Right lobe of liver (tissue), 6 donors: Measurements from ENCODE around the gene PYGM. TPM values are rescaled to one million over a fixed set of nuclear protein-coding genes. Genes with fewer than 3 reads are reported as not detected.
A peak's percentile ranks its signal among the peaks of the same experiment; 100 is the strongest.

Experiments
- ATAC-seq, 4 donors: fragments of 200-7000 bp; cut with Tn5 transposase; one replicate each; pipeline ENCODE4 v1.9.1; 2020; ENCODE audit warnings: mild to moderate bottlenecking in 4 of 4, moderate library complexity in 4 of 4
- DNase-seq, 3 donors: peaks; one replicate each; pipeline ENCODE4 v3.0.0-alpha.2; 2020
- H3K27ac ChIP-seq, 3 donors: fragments of 200-600 bp; one replicate each; pipeline ENCODE4 v1.8.0; 2022
- H3K27me3 ChIP-seq, 2 donors: fragments of 200-600 bp; one replicate each; pipeline ENCODE4 v1.8.0; 2022
- H3K36me3 ChIP-seq, 4 donors: fragments of 200-600 bp; sonication (generic) in 1 of 4; one replicate each; pipeline versions ENCODE4 v1.5.1 to v1.8.0; 2017 to 2022; ENCODE audit warnings: control low read depth in 1 of 4
- H3K4me1 ChIP-seq, 4 donors: fragments of 200-600 bp; sonication (generic) in 1 of 4; one replicate each; pipeline versions ENCODE4 v1.5.1 to v1.8.0; 2017 to 2022; ENCODE audit warnings: control low read depth in 1 of 4
- H3K4me3 ChIP-seq, 3 donors: fragments of 200-600 bp; one replicate each; pipeline ENCODE4 v1.8.0; 2022
- H3K9me3 ChIP-seq, 4 donors: fragments of 200-600 bp; sonication (generic) in 1 of 4; one replicate each; pipeline versions ENCODE4 v1.5.1 to v1.8.0; 2017 to 2022; ENCODE audit warnings: control low read depth in 1 of 4
- CTCF ChIP-seq, 4 donors: fragments of 200-600 bp in 3 of 4; fragments of 450-650 bp in 1 of 4; IDR thresholded peaks; one replicate each; pipeline versions ENCODE4 v1.5.1 to v1.8.0; 2016 to 2022; ENCODE audit warnings: antibody characterized with exemption in 4 of 4, mild to moderate bottlenecking in 2 of 4
- POLR2A ChIP-seq: fragments of 450-650 bp; IDR thresholded peaks from one replicate; pipeline ENCODE4 v1.6.1; 2017; ENCODE audit warnings: antibody characterized with exemption, mild to moderate bottlenecking
- WGBS: methylation state at CpG from one replicate; pipeline ENCODE4 v1.1.6; 2018; ENCODE audit warnings: low coverage, low lambda C conversion rate; ENCODE audit not compliant: insufficient coverage; ENCODE audit errors: missing lambda C conversion rate; 5-methylcytosine and 5-hydroxymethylcytosine counted together
- intact Hi-C, 2 donors: fragments of 100-400 bp; cut with DNase I; formaldehyde crosslinking; loops; one replicate each; pipeline versions ENCODE4 v1.11.2 to v1.14.1; 2022
- total RNA-seq, 6 experiments: library from RNA; depleted of rRNA in 2 of 6; stranded (reverse); fragments of >200 nt in 2 of 6; fragmentation: NEBNext Ultra II Directional in 3 of 6; extraction: Animal tissue kit (Norgen Biotek cat#: 25700) in 3 of 6; gene quantifications; one replicate each; pipeline versions ENCODE4 v1.1.0 to v1.2.4, GENCODE V29; 2016 to 2023
- donor health status: DM: no; HTN: yes; CAD: no.
- donor health status: DM: no; HTN: no; CAD: no.
- donor health status: DM: no; HTN: no; CAD: no.
- donor health status: DM: no; HTN: yes; CAD: no.
- donor health status: DM: no; HTN: yes; CAD: no.

The PYGM gene
- total RNA-seq, 6 experiments from 2014 or later = 0.24 to 1.4 (median 0.47) TPM

DNA sequence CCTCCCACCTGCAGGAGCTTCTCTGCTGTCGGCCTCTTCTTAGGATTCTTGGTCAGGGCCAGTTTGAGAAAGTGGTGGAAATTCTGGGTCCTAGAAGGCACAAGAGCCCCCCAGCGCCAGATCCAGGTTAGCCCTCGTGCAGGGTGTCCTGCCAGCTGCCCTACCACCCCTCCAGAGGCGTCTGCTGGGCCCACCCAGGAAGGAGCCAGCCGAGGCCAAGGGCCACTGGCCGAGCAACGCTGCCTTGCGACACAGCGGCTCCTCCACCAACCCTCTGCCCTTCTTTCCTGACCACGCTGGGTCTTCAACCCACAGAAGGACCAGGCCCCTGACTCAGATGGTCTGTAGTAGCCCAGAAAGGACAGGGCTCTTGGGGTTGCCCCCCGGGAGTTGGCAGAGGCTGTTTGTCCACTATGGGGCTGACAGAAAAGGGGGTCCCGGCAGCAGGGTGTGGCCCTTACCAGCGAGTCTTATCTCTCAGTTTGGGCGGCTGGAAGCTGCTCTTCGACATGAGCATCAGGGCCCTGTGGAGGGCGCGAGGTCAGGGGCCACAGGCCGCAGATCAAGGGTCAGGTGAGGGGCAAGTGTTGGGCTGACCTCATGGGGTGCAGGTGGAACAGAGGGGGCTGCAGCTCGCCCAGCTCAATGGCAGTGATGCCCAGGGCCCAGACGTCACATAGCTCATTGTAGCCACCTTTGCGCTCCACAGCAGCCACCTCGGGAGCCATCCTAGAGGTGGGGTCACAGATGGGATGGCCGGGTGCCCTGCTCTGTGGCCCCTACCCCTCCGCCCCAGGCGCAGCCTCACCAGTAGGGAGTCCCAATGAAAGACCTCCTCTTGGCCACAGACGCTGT is 40.8 kb upstream of the PYGM start:
- 56% methylated on average over 8 of the region's 26 CpGs for WGBS
- Histone ChIP-seq H3K27me3 (no peaks in the 10 kb centered on the region), H3K27ac (no peak overlapping the region), H3K36me3 (peaks cover 0 to 14% (median under 1%) of the 10 kb centered on the region in 4 donors), H3K4me3 (no peak overlapping the region), H3K4me1 (peaks cover 0 to 10% (median 4%) of the 10 kb centered on the region in 4 donors), H3K9me3 (no peaks in the 10 kb centered on the region)
- TF ChIP-seq POLR2A (no peak), CTCF (IDR thresholded peaks at IDR 0.05) (no peak)
- ATAC-seq (no peak), DNase-seq (peak in 1 of 3 donors; percentile 58)
- intact Hi-C loops = no loop called here

DNA sequence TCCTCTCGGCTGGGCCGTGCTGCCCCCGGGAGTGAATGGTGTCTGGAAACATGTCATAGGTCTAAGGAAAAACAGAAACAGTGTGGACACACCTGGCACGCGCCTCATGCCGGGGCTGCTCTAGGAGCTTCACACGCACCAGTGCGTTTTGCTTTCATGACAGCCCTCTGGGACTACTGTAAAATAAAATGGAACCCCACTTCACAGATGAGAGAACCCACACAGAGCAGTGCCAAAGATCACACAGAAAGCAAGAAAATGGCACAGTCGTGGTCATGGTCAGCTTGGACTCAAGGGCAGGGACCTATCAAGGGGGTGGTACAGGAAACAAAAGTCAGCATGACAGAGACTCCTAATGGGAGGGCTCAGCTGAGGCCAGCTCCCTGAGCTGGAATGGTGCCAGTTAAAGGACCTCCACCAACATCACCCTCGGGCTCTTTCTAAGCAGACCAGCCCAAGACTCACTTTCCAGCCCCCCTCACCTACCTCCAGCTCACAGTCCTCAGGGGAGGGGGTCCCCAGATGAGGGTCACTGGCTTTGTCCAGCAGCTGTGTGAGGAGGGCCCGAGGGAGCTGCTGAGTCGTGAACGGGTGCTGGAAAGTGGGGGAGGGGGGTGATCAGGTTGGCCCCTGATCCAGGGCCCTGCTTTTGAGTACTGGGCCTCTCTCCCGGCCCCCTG is 40.0 kb upstream of the PYGM start:
- 79% methylated on average over 6 of the region's 14 CpGs for WGBS
- DNase-seq = no peak
- TF ChIP-seq POLR2A = no peak
- no peak for TF ChIP-seq CTCF (IDR thresholded peaks at IDR 0.05)
- ATAC-seq = no peak
- Histone ChIP-seq H3K27ac (no peak overlapping the region), H3K4me3 (no peak overlapping the region), H3K27me3 (no peaks in the 10 kb centered on the region), H3K9me3 (no peaks in the 10 kb centered on the region), H3K36me3 (peaks cover 0 to 6% (median 0%) of the 10 kb centered on the region in 4 donors), H3K4me1 (peaks cover 0 to 10% (median 4%) of the 10 kb centered on the region in 4 donors)
- intact Hi-C loops = no loop called here

DNA sequence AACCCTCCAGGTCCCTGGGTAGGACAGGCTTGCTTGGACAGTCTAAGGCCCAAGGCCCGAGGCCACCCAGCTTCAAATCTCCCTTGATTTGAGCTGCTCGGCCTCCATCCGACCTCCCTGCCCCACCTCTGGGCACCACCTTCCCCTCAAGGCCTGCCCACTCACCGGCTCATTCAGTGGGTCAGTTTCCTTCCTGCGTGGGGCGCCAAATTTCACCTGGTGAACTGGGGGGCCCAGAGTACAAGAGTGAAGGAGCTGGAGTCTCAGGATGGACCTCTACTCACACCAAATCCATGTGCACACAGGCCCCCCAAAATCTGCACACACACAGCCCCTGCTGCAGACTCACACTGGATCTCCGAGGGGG is 39.5 kb upstream of the PYGM start:
- TF ChIP-seq POLR2A = no peak
- TF ChIP-seq CTCF (IDR thresholded peaks at IDR 0.05) = no peak
- Histone ChIP-seq H3K27me3 (no peaks in the 10 kb centered on the region), H3K4me3 (no peak overlapping the region), H3K4me1 (peaks cover 0 to 9% (median 4%) of the 10 kb centered on the region in 4 donors), H3K27ac (no peak overlapping the region), H3K36me3 (peaks cover 0 to under 1% (median 0%) of the 10 kb centered on the region in 4 donors), H3K9me3 (no peaks in the 10 kb centered on the region)
- WGBS = no CpG with 5 or more reads among the region's 7 CpGs
- DNase-seq (no peak), ATAC-seq (no peak)
- intact Hi-C loops = no loop called here

GRCh38 chr11:64796757-64797541 is 37.2 kb upstream of the PYGM start:
- Histone ChIP-seq H3K27ac (no peak overlapping the region), H3K9me3 (no peaks in the 10 kb centered on the region), H3K27me3 (no peaks in the 10 kb centered on the region), H3K4me3 (no peak overlapping the region), H3K4me1 (no peaks in the 10 kb centered on the region), H3K36me3 (no peaks in the 10 kb centered on the region)
- TF ChIP-seq CTCF (IDR thresholded peaks at IDR 0.05) = no peak
- no peak for TF ChIP-seq POLR2A
- DNase-seq (peak in 1 of 3 donors; percentile 48), ATAC-seq (no peak)
- intact Hi-C loops = no loop called here
- 100% methylated on average over 2 of the region's 19 CpGs for WGBS
